ENCODE measurements around the gene CHST11. TPM values are rescaled to one million over a fixed set of nuclear protein-coding genes. Genes with fewer than 3 reads are reported as not detected.

The CHST11 gene
- total and polyA plus RNA-seq, 9 of the 15 experiments (the other 6 are each of a cell fraction or from before 2014, with no cell fraction given), result 2.3 to 38.7 (median 15.0) TPM

- CTCF ChIA-PET (ENCODE audit: low intra/inter-chr PET ratio), result no interaction called here
- FAIRE-seq (no peak), ATAC-seq (no peak), DNase-seq (ENCODE audit: extremely low read depth in 1 of 4, low spot score in 3 of 4) (no peak)
- H3K9ac ChIP-seq (ENCODE audit: insufficient read depth in 1 of 2, low read depth in 2 of 2, low read length in 2 of 2), result no peak overlapping the region
- H3K79me2 ChIP-seq (ENCODE audit: control insufficient read depth, insufficient read depth, low read length), result no peaks in the 10 kb centered on the region
- 15% methylated on average over 3 of the region's 3 CpGs for WGBS (ENCODE audit: insufficient coverage, low coverage, missing lambda C conversion rate)
- no peaks in the 10 kb centered on the region for H3K9me3 ChIP-seq (replicated peaks; ENCODE audit: control insufficient read depth, insufficient read depth, low read depth, low read length)
- no peak overlapping the region for H2AFZ ChIP-seq (ENCODE audit: low read depth, low read length)
- TF ChIP-seq ZNF398 (CRISPR knock-in tag; IDR thresholded peaks at IDR 0.05) (no peak), NFYB (IDR thresholded peaks at IDR 0.05; ENCODE audit: extremely low read depth, insufficient read length) (no peak)
- in situ Hi-C loops (cut with MboI), result no loop called here
- H3K9me1 ChIP-seq (ENCODE audit: control insufficient read depth, insufficient read depth, low read length), result no peaks in the 10 kb centered on the region
- POLR2A ChIA-PET, result interaction anchor here (0.5 to 1.9 kb wide), 4 partner anchors 8 to 23 kb away, joined by 3 to 9 read pairs (median 5); partner anchors contain the start of gene CHST11
- H4K20me1 ChIP-seq (replicated peaks; ENCODE audit: control insufficient read depth, insufficient read depth, low read length), result no peaks in the 10 kb centered on the region
- no peaks in the 10 kb centered on the region; a peak in 3 of 5 replicates for H3K4me1 ChIP-seq (replicated peaks in 1 of 2; ENCODE audit: control insufficient read depth in 2 of 2, insufficient read depth in 2 of 2, low read length in 2 of 2)
- peaks cover 0 to 26% of the 10 kb centered on the region in 2 experiments; a peak in 3 of 5 replicates for H3K27me3 ChIP-seq (ENCODE audit: control insufficient read depth in 2 of 2, insufficient read depth in 2 of 2, low read length in 2 of 2)
- BruUV-seq (replicated peaks), result no TSS peak
- H3K4me2 ChIP-seq (ENCODE audit: insufficient read depth, low read length), result no peak overlapping the region
- H3K36me3 ChIP-seq (ENCODE audit: control insufficient read depth, insufficient read depth, low read length), result no peaks in the 10 kb centered on the region
- H3K4me3 ChIP-seq, result no peak overlapping the region
- intact Hi-C loops (cut with micrococcal nuclease), result no loop called here
- H3K27ac ChIP-seq (ENCODE audit: extremely low read depth, low read depth, low read length), result no peak overlapping the region
These were observed 21.0 kb upstream of the CHST11 start for GRCh38 chr12:104435765-104436164.

- Histone ChIP-seq H3K4me3 (no peak overlapping the region), H3K9me1 (ENCODE audit: control insufficient read depth, insufficient read depth, low read length) (no peaks in the 10 kb centered on the region), H2AFZ (ENCODE audit: low read depth, low read length) (peak overlapping the region; percentile 71), H3K4me2 (ENCODE audit: insufficient read depth, low read length) (peak overlapping the region; percentile 14; the same call in 1 of the 2 replicates), H3K27ac (ENCODE audit: extremely low read depth, low read depth, low read length) (no peak overlapping the region), H4K20me1 (replicated peaks; ENCODE audit: control insufficient read depth, insufficient read depth, low read length) (no peaks in the 10 kb centered on the region), H3K36me3 (ENCODE audit: control insufficient read depth, insufficient read depth, low read length) (no peaks in the 10 kb centered on the region), H3K79me2 (ENCODE audit: control insufficient read depth, insufficient read depth, low read length) (no peaks in the 10 kb centered on the region), H3K27me3 (ENCODE audit: control insufficient read depth in 2 of 2, insufficient read depth in 2 of 2, low read length in 2 of 2) (peaks cover 0 to 23% of the 10 kb centered on the region in 2 experiments; a peak in 2 of 5 replicates), H3K4me1 (replicated peaks in 1 of 2; ENCODE audit: control insufficient read depth in 2 of 2, insufficient read depth in 2 of 2, low read length in 2 of 2) (no peaks in the 10 kb centered on the region; a peak in 3 of 5 replicates), H3K9ac (ENCODE audit: insufficient read depth in 1 of 2, low read depth in 2 of 2, low read length in 2 of 2) (no peak overlapping the region), H3K9me3 (replicated peaks; ENCODE audit: control insufficient read depth, insufficient read depth, low read depth, low read length) (no peaks in the 10 kb centered on the region)
- WGBS (ENCODE audit: insufficient coverage, low coverage, missing lambda C conversion rate), result 18% methylated on average over 8 of the region's 8 CpGs
- in situ Hi-C loops (cut with MboI), result no loop called here
- BruUV-seq (replicated peaks), result no TSS peak
- ATAC-seq (no peak), FAIRE-seq (peak; percentile 52), DNase-seq (ENCODE audit: extremely low read depth in 1 of 4, low spot score in 3 of 4) (no peak)
- POLR2A ChIA-PET, result interaction anchor here (1.9 kb wide), 2 partner anchors 10 to 20 kb away, joined by 7 to 9 read pairs; partner anchors contain the start of gene CHST11
- TF ChIP-seq FOS (IDR thresholded peaks at IDR 0.05; ENCODE audit: extremely low read depth, insufficient read length) (no peak), NRF1 (conservative IDR thresholded peaks at IDR 0.05 in 1 of 2, IDR thresholded peaks at IDR 0.05 in 1 of 2) (peak; percentile 86 to 88)
- intact Hi-C loops (cut with micrococcal nuclease), result no loop called here
- CTCF ChIA-PET (ENCODE audit: low intra/inter-chr PET ratio), result no interaction called here
These were observed 20.0 kb upstream of the CHST11 start for GRCh38 chr12:104436790-104437189.
